Uterus (tissue), 2 donors: ENCODE measurements around the gene ABCB1.

Experiments used
- POLR2A ChIP-seq, 2 donors: fragments of 450-650 bp; IDR thresholded peaks; one replicate each; pipeline ENCODE4 v1.6.1; 2016; ENCODE audit warnings: antibody characterized with exemption in 2 of 2, mild to moderate bottlenecking in 1 of 2, moderate library complexity in 1 of 2
- TF ChIP-seq, protein P1 (sequence below), 4 experiments: fragments of 200-600 bp in 2 of 4; fragments of 450-650 bp in 2 of 4; sonication (generic) in 2 of 4; IDR thresholded peaks; one replicate each; pipeline ENCODE4 v1.5.1; 2016 to 2019; ENCODE audit warnings: antibody characterized with exemption in 4 of 4, mild to moderate bottlenecking in 2 of 4, moderate library complexity in 1 of 4

DNA sequence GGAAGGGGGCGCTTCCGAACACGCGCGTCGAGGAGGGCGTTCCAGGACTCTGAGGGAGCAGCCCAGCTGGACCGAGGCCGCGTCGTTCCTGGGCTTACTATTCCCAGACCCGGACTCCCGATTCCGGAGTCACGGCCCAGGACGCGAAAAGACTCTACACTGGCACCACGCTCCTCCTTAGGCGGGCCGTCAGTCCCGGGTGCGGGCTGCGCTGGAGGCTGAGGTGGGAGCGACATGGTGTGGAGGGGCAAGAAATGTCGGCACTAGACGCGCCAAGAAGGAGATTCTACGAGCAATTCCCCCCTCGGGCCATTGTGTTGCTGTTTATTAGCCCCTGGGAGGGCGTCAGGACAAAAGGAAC lies 26.9 kb upstream of the ABCB1 start:
- TF ChIP-seq POLR2A (IDR thresholded peaks at IDR 0.05) = no peak
- TF ChIP-seq, protein P1, sequence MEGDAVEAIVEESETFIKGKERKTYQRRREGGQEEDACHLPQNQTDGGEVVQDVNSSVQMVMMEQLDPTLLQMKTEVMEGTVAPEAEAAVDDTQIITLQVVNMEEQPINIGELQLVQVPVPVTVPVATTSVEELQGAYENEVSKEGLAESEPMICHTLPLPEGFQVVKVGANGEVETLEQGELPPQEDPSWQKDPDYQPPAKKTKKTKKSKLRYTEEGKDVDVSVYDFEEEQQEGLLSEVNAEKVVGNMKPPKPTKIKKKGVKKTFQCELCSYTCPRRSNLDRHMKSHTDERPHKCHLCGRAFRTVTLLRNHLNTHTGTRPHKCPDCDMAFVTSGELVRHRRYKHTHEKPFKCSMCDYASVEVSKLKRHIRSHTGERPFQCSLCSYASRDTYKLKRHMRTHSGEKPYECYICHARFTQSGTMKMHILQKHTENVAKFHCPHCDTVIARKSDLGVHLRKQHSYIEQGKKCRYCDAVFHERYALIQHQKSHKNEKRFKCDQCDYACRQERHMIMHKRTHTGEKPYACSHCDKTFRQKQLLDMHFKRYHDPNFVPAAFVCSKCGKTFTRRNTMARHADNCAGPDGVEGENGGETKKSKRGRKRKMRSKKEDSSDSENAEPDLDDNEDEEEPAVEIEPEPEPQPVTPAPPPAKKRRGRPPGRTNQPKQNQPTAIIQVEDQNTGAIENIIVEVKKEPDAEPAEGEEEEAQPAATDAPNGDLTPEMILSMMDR (IDR thresholded peaks at IDR 0.05) = no peak
